Osteocyte (in vitro differentiated cells): Measurements from ENCODE around the gene ZNF629. TPM values are rescaled to one million over a fixed set of nuclear protein-coding genes. Genes with fewer than 3 reads are reported as not detected.

Experiments used
- DNase-seq: peaks from one replicate; pipeline ENCODE4 v3.0.0; 2021; ENCODE audit warnings: mixed read lengths; ENCODE audit not compliant: unreplicated experiment; ENCODE audit errors: extremely low spot score
- H3K27ac Mint-ChIP-seq: one replicate; pipeline ENCODE4 v1.8.0; 2021; ENCODE audit warnings: mild to moderate bottlenecking, mixed read lengths; ENCODE audit not compliant: unreplicated experiment
- H3K27me3 Mint-ChIP-seq: one replicate; pipeline ENCODE4 v1.8.0; 2021; ENCODE audit warnings: mixed read lengths; ENCODE audit not compliant: unreplicated experiment
- H3K36me3 Mint-ChIP-seq: one replicate; pipeline ENCODE4 v1.8.0; 2021; ENCODE audit warnings: mixed read lengths; ENCODE audit not compliant: unreplicated experiment
- H3K4me1 Mint-ChIP-seq: one replicate; pipeline ENCODE4 v1.8.0; 2021; ENCODE audit warnings: mixed read lengths; ENCODE audit not compliant: unreplicated experiment
- H3K4me3 Mint-ChIP-seq: one replicate; pipeline ENCODE4 v1.8.0; 2021; ENCODE audit warnings: mild to moderate bottlenecking, moderate library complexity, mixed read lengths; ENCODE audit not compliant: unreplicated experiment
- H3K9me3 Mint-ChIP-seq: one replicate; pipeline ENCODE4 v1.8.0; 2021; ENCODE audit warnings: mixed read lengths; ENCODE audit not compliant: unreplicated experiment
- CTCF ChIP-seq: fragments of 200-600 bp; sonication (generic); IDR thresholded peaks from 2 replicates; pipeline ENCODE4 v1.5.0; 2021; ENCODE audit warnings: antibody characterized with exemption, mild to moderate bottlenecking, moderate library complexity
- long read RNA-seq: library from polyadenylated mRNA; unstranded; transcript quantifications from one replicate; pipeline ENCODE4 v2.0.0, GENCODE V29; 2021
- total RNA-seq: library from RNA; stranded (reverse); gene quantifications from 2 replicates; pipeline ENCODE4 v1.2.1, GENCODE V29; 2021

Gene ZNF629
- 26.7 and 27.2 TPM in 2 replicates for total RNA-seq
- long read RNA-seq, partial matches to known transcripts = 0 of 17 reads
- long read RNA-seq, other reads (novel, unspliced or antisense) = 17 of 17 reads

DNA sequence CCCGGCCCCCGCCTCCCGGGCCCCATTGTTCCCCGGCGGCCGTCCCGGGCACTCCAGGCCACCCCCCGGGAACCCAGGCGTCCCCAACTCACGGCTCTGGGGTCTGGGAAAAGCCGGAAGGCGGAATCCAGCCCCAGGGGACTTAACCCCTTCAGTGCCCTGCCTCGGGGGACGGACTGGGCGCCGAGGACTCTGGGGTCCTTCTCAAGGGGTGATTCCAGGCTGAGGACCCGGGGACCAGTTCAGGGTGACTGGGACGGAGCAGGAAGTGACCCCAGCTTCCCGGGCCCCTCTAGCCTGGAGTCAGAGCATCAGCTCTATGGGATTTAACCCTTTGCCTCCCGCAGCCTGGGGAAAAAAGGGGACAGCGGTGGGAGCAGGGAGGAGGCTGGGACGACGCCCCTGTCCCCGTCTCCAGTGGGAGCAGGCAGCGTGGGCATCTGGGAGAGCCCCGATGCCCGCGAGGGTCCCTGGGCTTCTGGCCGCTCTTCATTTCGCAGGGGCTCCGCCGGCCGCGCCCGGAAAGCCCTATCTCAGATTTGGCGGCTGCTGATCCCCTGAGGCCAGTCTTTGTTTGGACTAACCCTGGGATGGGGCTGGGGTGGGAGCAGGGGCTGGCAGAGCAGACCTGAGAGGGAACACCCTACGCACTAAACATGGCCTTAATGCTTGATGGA lies at the start of gene ZNF629:
Gene ZNF629, minus strand, starts transcription at position 270 of the 677 bp plus-strand sequence. CDS start 2,723 bp downstream, outside the sequence.
- DNase-seq = no peak
- Mint-ChIP-seq H3K36me3 (peaks cover 8% of the 10 kb centered on the region), H3K9me3 (no peaks in the 10 kb centered on the region), H3K27ac (peak within 1 kb of the TSS; percentile 88), H3K27me3 (no peaks in the 10 kb centered on the region), H3K4me1 (peaks cover 21% of the 10 kb centered on the region), H3K4me3 (peak within 1 kb of the TSS; percentile 87)
- no peak for TF ChIP-seq CTCF

DNA sequence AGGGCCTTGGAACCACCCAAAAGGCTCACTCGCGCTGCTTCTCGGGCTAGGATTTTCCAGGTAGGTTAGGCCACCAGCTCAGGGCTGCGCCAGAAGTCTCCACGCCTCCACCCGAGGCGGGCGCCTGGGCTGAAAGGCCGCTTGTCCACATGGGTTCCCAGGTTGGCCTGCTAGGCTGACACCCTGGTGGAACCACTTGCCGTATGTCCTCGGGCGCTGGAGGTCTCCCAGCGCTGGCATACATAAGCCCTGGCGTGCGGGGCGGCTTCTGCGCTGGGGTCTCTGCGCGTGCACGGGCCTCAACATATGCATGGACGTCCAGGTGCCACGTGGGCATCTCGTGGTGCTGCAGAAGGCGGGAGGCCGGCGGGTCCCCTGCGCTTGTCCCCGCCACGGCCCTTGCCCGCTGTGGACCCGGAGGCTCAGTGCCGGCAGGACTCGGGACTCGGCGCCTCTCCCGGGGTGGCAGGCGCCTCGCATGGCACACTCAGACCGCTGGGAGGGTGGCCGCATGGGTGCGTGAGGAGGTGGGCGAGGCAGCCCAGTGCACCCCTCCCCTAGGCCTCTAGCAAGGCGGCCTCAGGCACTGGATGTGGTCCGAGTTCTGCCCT lies 47.2 kb upstream of the ZNF629 start:
- Mint-ChIP-seq H3K9me3 (no peaks in the 10 kb centered on the region), H3K36me3 (no peaks in the 10 kb centered on the region), H3K27ac (no peak overlapping the region), H3K27me3 (no peaks in the 10 kb centered on the region), H3K4me1 (no peaks in the 10 kb centered on the region), H3K4me3 (no peak overlapping the region)
- no peak for DNase-seq
- no peak for TF ChIP-seq CTCF

- H3K27me3 Mint-ChIP-seq = peaks cover 3% of the 10 kb centered on the region
- no peaks in the 10 kb centered on the region for H3K9me3 Mint-ChIP-seq
- no peaks in the 10 kb centered on the region for H3K4me1 Mint-ChIP-seq
- no peak for DNase-seq
- no peak overlapping the region for H3K4me3 Mint-ChIP-seq
- no peak overlapping the region for H3K27ac Mint-ChIP-seq
- no peaks in the 10 kb centered on the region for H3K36me3 Mint-ChIP-seq
- TF ChIP-seq CTCF = no peak
Observed at GRCh38 chr16:30830072-30830417, 43.0 kb upstream of the ZNF629 start.

DNA sequence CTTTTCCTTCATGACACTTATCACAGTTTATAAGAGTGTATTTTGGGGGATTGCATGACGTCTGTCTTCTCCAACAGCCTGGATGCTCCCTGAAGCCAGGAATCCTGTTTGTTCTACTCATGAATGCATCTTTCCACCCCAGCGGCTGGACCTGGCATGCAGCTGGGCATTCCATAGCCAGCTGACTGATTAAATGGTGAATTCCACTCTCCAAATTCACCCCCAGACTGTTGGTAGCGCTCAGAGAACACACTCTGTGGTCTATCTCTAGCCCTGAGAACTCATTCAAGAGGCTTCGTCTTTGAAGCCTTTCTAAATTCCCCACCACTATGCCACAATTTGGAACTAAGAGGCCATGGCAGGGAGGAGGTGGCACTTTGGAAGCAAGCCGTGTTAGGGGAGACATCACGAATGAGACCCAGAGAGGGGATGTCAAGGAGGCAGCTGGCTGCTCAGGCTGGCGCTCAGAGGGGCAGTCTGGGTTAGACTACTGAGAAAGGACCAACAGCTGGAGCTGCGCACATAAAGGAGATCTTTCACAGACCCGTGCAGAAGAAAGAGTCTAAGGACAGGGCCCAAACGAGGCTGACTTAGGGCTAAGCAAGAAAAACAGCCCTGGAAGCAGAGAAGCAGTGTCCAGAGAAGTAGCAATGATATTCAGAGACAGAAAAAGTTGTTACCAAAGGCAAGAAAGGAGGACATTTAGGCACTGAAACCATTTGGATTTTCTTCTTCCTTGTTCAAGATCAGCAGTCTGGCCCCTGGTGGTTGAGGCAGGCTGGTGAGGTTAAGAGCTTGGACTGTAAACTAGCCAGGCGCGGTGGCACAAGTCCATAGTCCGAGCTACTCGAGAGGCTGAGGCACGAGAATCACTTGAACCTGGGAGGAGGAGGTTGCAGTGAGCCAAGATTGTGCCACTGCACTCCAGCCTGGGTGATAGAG lies 42.4 kb upstream of the ZNF629 start:
- DNase-seq = no peak
- no peaks in the 10 kb centered on the region for H3K9me3 Mint-ChIP-seq
- no peak overlapping the region for H3K27ac Mint-ChIP-seq
- TF ChIP-seq CTCF = no peak
- peaks cover 3% of the 10 kb centered on the region for H3K27me3 Mint-ChIP-seq
- no peaks in the 10 kb centered on the region for H3K36me3 Mint-ChIP-seq
- no peaks in the 10 kb centered on the region for H3K4me1 Mint-ChIP-seq
- no peak overlapping the region for H3K4me3 Mint-ChIP-seq
